Right lobe of liver (tissue), 4 donors: ENCODE measurements around the gene SORBS2.

Experiments
- CTCF ChIP-seq, 4 donors: fragments of 200-600 bp in 3 of 4; fragments of 450-650 bp in 1 of 4; IDR thresholded peaks; one replicate each; pipeline versions ENCODE4 v1.5.1 to v1.8.0; 2016 to 2022; ENCODE audit warnings: antibody characterized with exemption in 4 of 4, mild to moderate bottlenecking in 2 of 4
- POLR2A ChIP-seq: fragments of 450-650 bp; IDR thresholded peaks from one replicate; pipeline ENCODE4 v1.6.1; 2017; ENCODE audit warnings: antibody characterized with exemption, mild to moderate bottlenecking
- donor health status: DM: no; HTN: no; CAD: no.
- donor health status: DM: no; HTN: no; CAD: no.
- donor health status: DM: no; HTN: yes; CAD: no.

- TF ChIP-seq CTCF (IDR thresholded peaks at IDR 0.05) (no peak), POLR2A (no peak)
Measured at GRCh38 chr4:185680617-185681016, 131.4 kb downstream of the SORBS2 start.
